AG10803 (cell line): ENCODE data around the gene KIF1B.

Source experiments
- DNase-seq: peaks from one replicate; pipeline ENCODE4 v3.0.0; 2010; ENCODE audit warnings: low read depth
- H3K4me3 ChIP-seq: 2 replicates; pipeline ENCODE4 v1.5.1; 2011; ENCODE audit warnings: mild to moderate bottlenecking, low read length, control low read depth
- TF ChIP-seq, protein P1 (sequence below): conservative IDR thresholded peaks from 2 replicates; pipeline ENCODE4 v1.5.1; 2011; ENCODE audit warnings: mild to moderate bottlenecking, low read length, control low read depth, inconsistent platforms

KIF1B gene

DNA sequence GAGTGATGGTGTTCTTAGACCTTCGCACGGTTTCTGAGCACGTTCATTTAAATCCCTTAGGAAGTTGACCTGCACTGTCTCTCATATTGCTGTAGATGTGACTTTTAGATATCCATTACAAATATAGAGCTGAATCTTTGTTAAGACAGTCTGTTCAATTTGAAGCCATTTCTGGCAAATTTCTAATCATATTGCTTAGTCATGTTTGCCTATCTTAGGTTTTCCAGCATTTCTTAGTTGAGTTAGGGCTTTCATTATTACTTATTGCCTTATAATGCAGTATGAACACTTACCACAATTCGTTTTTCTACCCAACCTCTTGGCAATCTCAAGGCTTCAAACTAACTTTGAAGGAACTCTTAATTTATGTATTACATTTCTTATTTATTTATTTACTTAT lies 110.0 kb downstream of the KIF1B start:
- no peak overlapping the region for H3K4me3 ChIP-seq
- DNase-seq: no peak
- TF ChIP-seq, protein P1, sequence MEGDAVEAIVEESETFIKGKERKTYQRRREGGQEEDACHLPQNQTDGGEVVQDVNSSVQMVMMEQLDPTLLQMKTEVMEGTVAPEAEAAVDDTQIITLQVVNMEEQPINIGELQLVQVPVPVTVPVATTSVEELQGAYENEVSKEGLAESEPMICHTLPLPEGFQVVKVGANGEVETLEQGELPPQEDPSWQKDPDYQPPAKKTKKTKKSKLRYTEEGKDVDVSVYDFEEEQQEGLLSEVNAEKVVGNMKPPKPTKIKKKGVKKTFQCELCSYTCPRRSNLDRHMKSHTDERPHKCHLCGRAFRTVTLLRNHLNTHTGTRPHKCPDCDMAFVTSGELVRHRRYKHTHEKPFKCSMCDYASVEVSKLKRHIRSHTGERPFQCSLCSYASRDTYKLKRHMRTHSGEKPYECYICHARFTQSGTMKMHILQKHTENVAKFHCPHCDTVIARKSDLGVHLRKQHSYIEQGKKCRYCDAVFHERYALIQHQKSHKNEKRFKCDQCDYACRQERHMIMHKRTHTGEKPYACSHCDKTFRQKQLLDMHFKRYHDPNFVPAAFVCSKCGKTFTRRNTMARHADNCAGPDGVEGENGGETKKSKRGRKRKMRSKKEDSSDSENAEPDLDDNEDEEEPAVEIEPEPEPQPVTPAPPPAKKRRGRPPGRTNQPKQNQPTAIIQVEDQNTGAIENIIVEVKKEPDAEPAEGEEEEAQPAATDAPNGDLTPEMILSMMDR: no peak

DNA sequence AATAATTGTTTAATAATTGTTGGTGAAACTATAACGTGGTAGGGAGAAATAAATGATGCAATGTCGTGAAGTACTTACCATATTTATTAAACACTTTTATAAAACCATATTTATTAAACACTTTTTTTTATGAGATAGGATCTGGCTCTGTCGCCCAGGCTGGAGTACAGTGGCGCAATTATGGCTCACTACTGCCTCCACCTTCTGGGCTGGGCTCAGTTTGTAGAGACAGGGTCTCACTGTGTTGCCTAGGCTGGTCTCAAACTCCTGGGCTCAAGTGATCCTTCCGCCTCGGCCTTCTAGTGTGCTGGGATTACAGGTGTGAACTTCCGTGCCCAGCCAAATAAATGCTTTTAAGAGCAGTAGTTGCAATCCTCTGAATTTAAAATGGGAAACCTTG lies 112.5 kb downstream of the KIF1B start:
- DNase-seq: no peak
- no peak overlapping the region for H3K4me3 ChIP-seq
- TF ChIP-seq, protein P1: no peak

DNA sequence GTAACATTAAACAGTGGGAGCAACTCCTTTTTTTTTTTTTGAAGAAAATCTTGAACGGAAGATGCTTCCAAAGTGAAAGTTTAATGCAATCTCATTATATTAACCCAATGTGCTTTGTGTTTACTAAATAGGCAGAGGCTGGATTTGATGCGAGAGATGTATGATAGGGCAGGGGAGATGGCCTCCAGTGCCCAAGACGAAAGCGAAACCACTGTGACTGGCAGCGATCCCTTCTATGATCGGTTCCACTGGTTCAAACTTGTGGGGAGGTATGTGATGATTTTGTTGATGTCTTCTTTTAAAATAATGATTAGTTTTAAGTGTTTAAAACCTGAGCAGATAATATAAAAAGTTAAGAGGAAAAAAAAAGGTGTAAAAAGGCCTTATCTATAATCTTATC lies 114.3 kb downstream of the KIF1B start:
- DNase-seq: no peak
- TF ChIP-seq, protein P1: no peak
- no peak overlapping the region for H3K4me3 ChIP-seq

DNA sequence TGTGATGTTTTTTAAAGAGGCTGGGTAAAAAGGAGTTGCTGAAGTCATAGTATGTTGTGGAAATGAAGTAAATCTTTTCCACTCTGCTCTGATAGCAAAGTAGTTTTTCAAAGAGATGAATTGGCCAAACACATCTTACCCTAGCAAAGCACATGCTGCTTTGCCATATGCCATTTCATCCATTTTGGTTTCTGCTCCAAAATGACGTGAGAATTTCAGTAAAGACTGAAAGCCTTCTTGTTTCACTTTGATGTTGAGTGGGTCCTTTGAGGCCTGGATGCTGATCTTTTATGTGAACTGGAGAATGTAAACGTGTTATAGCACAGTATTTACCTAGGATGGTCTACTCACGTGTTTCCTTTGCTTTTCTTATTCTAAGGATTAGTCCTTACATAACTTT lies 115.2 kb downstream of the KIF1B start:
- no peak overlapping the region for H3K4me3 ChIP-seq
- DNase-seq: no peak
- TF ChIP-seq, protein P1: no peak

DNA sequence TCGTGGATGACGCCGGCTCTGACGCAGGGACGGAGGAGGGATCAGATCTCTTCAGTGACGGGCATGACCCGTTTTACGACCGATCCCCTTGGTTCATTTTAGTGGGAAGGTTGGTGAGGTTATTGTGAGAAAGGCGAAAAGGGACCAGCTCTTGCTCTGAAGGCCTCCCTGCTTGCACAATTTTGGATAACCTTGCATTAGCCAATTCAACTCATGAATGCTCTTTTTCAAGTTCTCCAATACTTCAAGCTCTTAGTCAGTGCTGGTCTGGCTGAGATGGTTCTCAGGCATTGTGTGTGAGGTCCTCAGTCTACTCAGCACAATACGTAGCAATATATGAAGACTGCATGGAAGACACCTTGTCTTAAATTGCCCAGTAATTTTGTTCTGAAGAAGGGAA lies 115.9 kb downstream of the KIF1B start:
- no peak for DNase-seq
- TF ChIP-seq, protein P1: no peak
- H3K4me3 ChIP-seq: no peak overlapping the region

DNA sequence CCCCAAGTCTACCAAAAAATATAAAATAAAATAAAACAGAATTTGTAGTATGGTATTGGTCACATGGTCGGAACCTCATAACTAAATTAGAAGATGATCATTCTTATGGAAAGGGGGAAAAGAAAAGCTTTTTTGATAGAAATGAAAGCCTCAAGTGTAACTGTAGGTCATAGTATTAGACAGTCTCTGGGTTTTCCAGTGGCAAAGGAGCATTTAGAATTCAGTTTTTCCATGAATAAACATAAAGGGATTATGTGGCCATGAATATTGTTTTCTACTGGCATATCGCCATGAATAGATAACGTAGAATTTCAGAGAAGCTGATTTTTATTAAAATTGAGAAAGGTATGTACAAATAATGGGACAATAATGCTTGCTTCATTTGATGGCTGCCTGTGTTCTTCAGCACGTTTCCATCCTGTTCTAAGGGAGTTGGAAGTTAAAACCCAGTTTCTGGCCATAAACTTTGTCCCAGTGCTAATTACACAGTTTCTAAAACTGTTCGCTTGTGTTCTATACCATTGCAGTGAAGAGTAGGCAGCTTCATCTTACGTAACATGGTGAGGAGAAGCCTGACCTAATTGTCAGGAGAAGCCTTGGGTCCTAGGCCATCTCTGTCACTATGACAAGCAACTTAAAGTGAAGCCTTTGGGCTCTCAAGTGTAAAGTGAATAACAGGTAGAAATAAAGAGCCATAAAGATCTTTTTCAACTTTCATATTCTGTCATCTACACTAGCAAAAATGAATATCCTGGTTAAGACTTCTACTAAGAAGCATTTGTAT lies 118.0 kb downstream of the KIF1B start:
- DNase-seq: no peak
- H3K4me3 ChIP-seq: no peak overlapping the region
- TF ChIP-seq, protein P1: no peak

DNA sequence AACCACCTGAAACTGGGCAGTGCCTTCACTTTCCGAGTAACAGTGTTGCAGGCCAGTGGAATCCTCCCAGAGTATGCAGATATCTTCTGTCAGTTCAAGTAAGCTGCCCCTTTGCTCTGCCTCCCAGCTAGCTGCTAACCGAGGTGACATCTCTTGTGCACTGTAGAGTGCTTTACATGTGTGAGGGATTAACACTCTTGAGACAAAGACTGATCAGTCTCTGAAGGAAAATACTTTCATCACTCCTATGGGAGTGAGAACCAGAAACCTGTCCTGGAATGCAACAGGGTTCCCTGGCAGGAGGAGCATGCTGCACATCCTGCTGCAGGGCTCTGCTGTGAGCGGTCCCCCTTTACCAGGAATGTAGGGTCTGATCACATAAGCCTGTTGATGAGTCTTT lies 127.1 kb downstream of the KIF1B start:
- TF ChIP-seq, protein P1: no peak
- no peak for DNase-seq
- no peak overlapping the region for H3K4me3 ChIP-seq
